Endothelial cell of umbilical vein (primary cell): Measurements from ENCODE around the gene KMT5C. TPM values are rescaled to one million over a fixed set of nuclear protein-coding genes. Genes with fewer than 3 reads are reported as not detected.

Source experiments
- BruUV-seq: library from RNA; stranded (reverse); fragments of 400-500 nt; replicated peaks from 2 replicates; lab custom pipeline; 2021; lab: Mats Ljungman, UMichigan
- CTCF ChIA-PET: fragments of 300-600, 350-600 bp; sonication (Branson Sonifier 250); formaldehyde crosslinking; loops from one replicate; lab custom pipeline; 2021; ENCODE audit warnings: antibody characterized with exemption, inconsistent platforms; lab: Charles Lee
- POLR2A ChIA-PET: fragments of 300-600, 350-600 bp; sonication (Branson Sonifier 250); formaldehyde crosslinking; loops from one replicate; lab custom pipeline; 2021; ENCODE audit warnings: antibody characterized with exemption, inconsistent platforms; lab: Charles Lee
- DNase-seq: peaks from one replicate; pipeline ENCODE4 v3.0.0-alpha.2; 2011; ENCODE audit warnings: low read depth, low spot score
- FAIRE-seq: peaks from 2 replicates; lab custom pipeline; 2011; peaks lifted over from hg19 to GRCh38; lab: Jason Lieb, UNC
- H2AFZ ChIP-seq: 2 replicates; pipeline ENCODE4 v1.6.0; 2012; ENCODE audit warnings: low read depth, low read length, control low read depth, inconsistent platforms
- H3K27ac ChIP-seq: 2 replicates; pipeline ENCODE4 v1.5.1; 2011; ENCODE audit warnings: low read depth, mild to moderate bottlenecking, control low read depth, low read length, moderate library complexity; ENCODE audit not compliant: insufficient read depth
- H3K27me3 ChIP-seq, 2 experiments: 2 replicates each; pipeline versions ENCODE4 v1.6.0 to v1.6.1; 2011; ENCODE audit warnings: low read length in 2 of 2, mixed read lengths in 1 of 2; ENCODE audit not compliant: control insufficient read depth in 2 of 2, insufficient read depth in 2 of 2
- H3K36me3 ChIP-seq, 2 experiments: 2 replicates in 1 of 2; 3 replicates in 1 of 2; pipeline ENCODE4 v1.5.1; 2011; ENCODE audit warnings: low read length in 2 of 2, mild to moderate bottlenecking in 1 of 2, moderate library complexity in 1 of 2; ENCODE audit not compliant: control insufficient read depth in 2 of 2, insufficient read depth in 2 of 2; ENCODE audit errors: extremely low read depth in 1 of 2
- H3K4me1 ChIP-seq: 3 replicates; pipeline ENCODE4 v1.5.1; 2011; ENCODE audit warnings: mild to moderate bottlenecking, low read length; ENCODE audit not compliant: control insufficient read depth, insufficient read depth; ENCODE audit errors: extremely low read depth
- H3K4me2 ChIP-seq: 2 replicates; pipeline ENCODE4 v1.6.1; 2011; ENCODE audit warnings: low read length, control low read depth, mixed read lengths; ENCODE audit not compliant: insufficient read depth
- H3K4me3 ChIP-seq, 3 experiments: fragments of 200-600 bp in 1 of 3; sonication (generic), shearing (Covaris generic) in 1 of 3; replicated peaks in 1 of 3; 2 replicates each; pipeline ENCODE4 v1.5.1; 2011 to 2016; ENCODE audit warnings: control low read depth in 3 of 3, low read length in 3 of 3, mild to moderate bottlenecking in 2 of 3, inconsistent platforms in 1 of 3, low read depth in 1 of 3, moderate library complexity in 1 of 3; ENCODE audit not compliant: insufficient read depth in 1 of 3
- H3K79me2 ChIP-seq: 2 replicates; pipeline ENCODE4 v1.6.0; 2012; ENCODE audit warnings: low read length, inconsistent platforms; ENCODE audit not compliant: control insufficient read depth, insufficient read depth
- H3K9ac ChIP-seq: replicated peaks from 2 replicates; pipeline ENCODE3; 2011; ENCODE audit warnings: low read length, control low read depth; ENCODE audit not compliant: insufficient read depth; ENCODE audit errors: extremely low read depth
- H3K9me1 ChIP-seq: replicated peaks from 3 replicates; pipeline ENCODE4 v1.6.0; 2011; ENCODE audit warnings: mild to moderate bottlenecking, low read length; ENCODE audit not compliant: control insufficient read depth, insufficient read depth; ENCODE audit errors: extremely low read depth
- H3K9me3 ChIP-seq: replicated peaks from 2 replicates; pipeline ENCODE4 v1.5.1; 2012; ENCODE audit warnings: low read length, inconsistent platforms; ENCODE audit not compliant: control insufficient read depth, insufficient read depth
- H4K20me1 ChIP-seq: replicated peaks from 2 replicates; pipeline ENCODE3; 2011; ENCODE audit warnings: mild to moderate bottlenecking, low read length; ENCODE audit not compliant: control insufficient read depth, insufficient read depth; ENCODE audit errors: extremely low read depth
- EZH2 ChIP-seq: IDR thresholded peaks from 2 replicates; pipeline ENCODE4 v1.6.1; 2012; ENCODE audit warnings: borderline replicate concordance, low read depth, mild to moderate bottlenecking, moderate library complexity, low read length, inconsistent platforms; ENCODE audit not compliant: severe bottlenecking
- FOS ChIP-seq: IDR thresholded peaks from 2 replicates; pipeline ENCODE4 v1.6.1; 2011; ENCODE audit warnings: mild to moderate bottlenecking, low read length, moderate library complexity, borderline replicate concordance; ENCODE audit not compliant: insufficient read depth
- GATA2 ChIP-seq: IDR thresholded peaks from 2 replicates; pipeline ENCODE4 v1.7.0; 2011; ENCODE audit warnings: low read depth, mild to moderate bottlenecking, moderate library complexity, mixed read lengths, low read length; ENCODE audit not compliant: insufficient read length, insufficient read depth
- JUN ChIP-seq: IDR thresholded peaks from 2 replicates; pipeline ENCODE4 v1.6.1; 2011; ENCODE audit warnings: borderline replicate concordance, low read depth; ENCODE audit not compliant: insufficient read length, insufficient read depth
- MYC ChIP-seq: IDR thresholded peaks from one replicate; pipeline ENCODE4 v1.6.1; 2011; ENCODE audit warnings: mild to moderate bottlenecking, low read depth, low read length
- POLR2A ChIP-seq: IDR thresholded peaks from 2 replicates; pipeline ENCODE4 v1.6.1; 2012; ENCODE audit warnings: low read depth, mild to moderate bottlenecking, control low read depth, low read length
- POLR2AphosphoS5 ChIP-seq: IDR thresholded peaks from 2 replicates; pipeline ENCODE4 v1.6.1; 2012; ENCODE audit warnings: low read depth, mild to moderate bottlenecking, control low read depth, low read length, moderate library complexity; ENCODE audit not compliant: insufficient read depth
- dilution Hi-C: fragments of 300-500 bp; cut with MboI; formaldehyde crosslinking; loops from one replicate; pipeline ENCODE4 v1.15.0; 2019; ENCODE audit warnings: low sequenced_read_pairs; ENCODE audit not compliant: extremely low pct_ligation_motif_present
- intact Hi-C: fragments of 100-400 bp; cut with micrococcal nuclease; formaldehyde crosslinking; loops from one replicate; pipeline ENCODE4 v1.10.0; 2022
- polyA plus RNA-seq, 4 experiments: library from polyadenylated mRNA; depleted of rRNA in 3 of 4; stranded (reverse) in 3 of 4; unstranded in 1 of 4; fragments of >200 nt; gene quantifications; 2 replicates each; pipeline versions ENCODE4 v1.2.1 to v1.2.3, GENCODE V29; 2011 to 2012; ENCODE audit warnings: missing spikeins in 1 of 4
- total RNA-seq: library from RNA; stranded (reverse); gene quantifications from 2 replicates; pipeline ENCODE4 v1.2.3, GENCODE V29; 2021
- TF ChIP-seq, protein P1 (sequence below): IDR thresholded peaks from 2 replicates; pipeline ENCODE4 v1.6.1; 2011; ENCODE audit not compliant: insufficient read depth, insufficient read length
- TF ChIP-seq, protein P2 (sequence below), 2 donors: IDR thresholded peaks; 1 replicate in 1 of 2; 2 replicates in 1 of 2; pipeline ENCODE4 v1.5.1; 2011; ENCODE audit warnings: low read length in 2 of 2, mild to moderate bottlenecking in 2 of 2, moderate library complexity in 2 of 2, control low read depth in 1 of 2, inconsistent platforms in 1 of 2, low read depth in 1 of 2; ENCODE audit not compliant: insufficient read depth in 1 of 2; ENCODE audit errors: extremely low read depth in 1 of 2

Gene KMT5C
- total and polyA plus RNA-seq, 2 donors (not counting 3 experiments of a cell fraction or from before 2014, with no cell fraction given): 7.2 to 13.5 TPM

DNA sequence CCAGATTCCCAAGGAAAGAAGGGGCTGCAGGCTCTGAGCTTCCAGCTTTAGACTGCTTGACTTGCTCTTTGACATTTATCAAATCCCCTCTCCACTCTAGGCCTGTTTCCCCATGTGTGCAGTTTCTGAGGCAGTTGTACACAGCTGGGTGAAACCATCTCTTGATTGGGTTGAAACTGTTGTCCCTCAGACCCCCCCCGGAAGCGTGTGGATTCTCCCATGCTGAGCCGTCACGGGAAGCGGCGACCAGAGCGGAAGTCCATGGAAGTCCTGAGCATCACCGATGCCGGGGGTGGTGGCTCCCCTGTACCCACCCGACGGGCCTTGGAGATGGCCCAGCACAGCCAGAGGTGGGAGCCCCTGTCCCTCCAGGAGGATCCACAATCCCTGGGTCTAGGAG, 36.2 kb upstream of the KMT5C start:
- Histone ChIP-seq H3K4me1 (no peaks in the 10 kb centered on the region), H3K4me3 (no peak overlapping the region), H3K79me2 (no peaks in the 10 kb centered on the region), H3K27me3 (peaks cover 0 to 3% of the 10 kb centered on the region in 2 experiments), H4K20me1 (no peaks in the 10 kb centered on the region), H3K9me1 (no peaks in the 10 kb centered on the region), H3K27ac (no peak overlapping the region), H2AFZ (no peak overlapping the region), H3K4me2 (no peak overlapping the region), H3K9ac (no peak overlapping the region), H3K36me3 (no peaks in the 10 kb centered on the region), H3K9me3 (no peaks in the 10 kb centered on the region)
- BruUV-seq: no TSS peak
- TF ChIP-seq, protein P1, sequence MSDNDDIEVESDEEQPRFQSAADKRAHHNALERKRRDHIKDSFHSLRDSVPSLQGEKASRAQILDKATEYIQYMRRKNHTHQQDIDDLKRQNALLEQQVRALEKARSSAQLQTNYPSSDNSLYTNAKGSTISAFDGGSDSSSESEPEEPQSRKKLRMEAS: no peak
- TF ChIP-seq POLR2AphosphoS5: no peak
- TF ChIP-seq GATA2: no peak
- TF ChIP-seq FOS: no peak
- no peak for TF ChIP-seq POLR2A
- no peak for TF ChIP-seq EZH2
- TF ChIP-seq, protein P2, sequence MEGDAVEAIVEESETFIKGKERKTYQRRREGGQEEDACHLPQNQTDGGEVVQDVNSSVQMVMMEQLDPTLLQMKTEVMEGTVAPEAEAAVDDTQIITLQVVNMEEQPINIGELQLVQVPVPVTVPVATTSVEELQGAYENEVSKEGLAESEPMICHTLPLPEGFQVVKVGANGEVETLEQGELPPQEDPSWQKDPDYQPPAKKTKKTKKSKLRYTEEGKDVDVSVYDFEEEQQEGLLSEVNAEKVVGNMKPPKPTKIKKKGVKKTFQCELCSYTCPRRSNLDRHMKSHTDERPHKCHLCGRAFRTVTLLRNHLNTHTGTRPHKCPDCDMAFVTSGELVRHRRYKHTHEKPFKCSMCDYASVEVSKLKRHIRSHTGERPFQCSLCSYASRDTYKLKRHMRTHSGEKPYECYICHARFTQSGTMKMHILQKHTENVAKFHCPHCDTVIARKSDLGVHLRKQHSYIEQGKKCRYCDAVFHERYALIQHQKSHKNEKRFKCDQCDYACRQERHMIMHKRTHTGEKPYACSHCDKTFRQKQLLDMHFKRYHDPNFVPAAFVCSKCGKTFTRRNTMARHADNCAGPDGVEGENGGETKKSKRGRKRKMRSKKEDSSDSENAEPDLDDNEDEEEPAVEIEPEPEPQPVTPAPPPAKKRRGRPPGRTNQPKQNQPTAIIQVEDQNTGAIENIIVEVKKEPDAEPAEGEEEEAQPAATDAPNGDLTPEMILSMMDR (IDR thresholded peaks at IDR 0.05; ENCODE audit: extremely low read depth in 1 of 2, insufficient read depth in 1 of 2, low read depth in 1 of 2, low read length in 2 of 2): no peak
- TF ChIP-seq MYC: no peak
- TF ChIP-seq JUN: no peak
- FAIRE-seq: no peak
- POLR2A ChIA-PET: no interaction called here
- CTCF ChIA-PET: interaction anchor here (2.4 to 3.8 kb wide), 4 partner anchors 9 to 163 kb away, joined by 8 to 51 read pairs (median 18); partner anchors contain the start of gene TMEM238
- dilution Hi-C loops (no loop called here), intact Hi-C loops (loop anchor here (5.0 kb wide), 1 partner anchor 161 kb away; no protein-coding TSS in a partner anchor)
- DNase-seq: no peak
